HG02981 (cell line): Measurements from ENCODE around the gene BTBD1.
"Not testable (repeated sequence)": the region's sequence is repeated elsewhere in the genome, so short reads cannot be mapped to it uniquely, and the experiment has no call there.

Experiments used
- ATAC-seq: cut with Tn5 transposase; IDR thresholded peaks from one replicate; pipeline ENCODE4 v1.9.1; 2021; ENCODE audit warnings: mild to moderate bottlenecking, moderate library complexity; ENCODE audit not compliant: unreplicated experiment

BTBD1 gene

DNA sequence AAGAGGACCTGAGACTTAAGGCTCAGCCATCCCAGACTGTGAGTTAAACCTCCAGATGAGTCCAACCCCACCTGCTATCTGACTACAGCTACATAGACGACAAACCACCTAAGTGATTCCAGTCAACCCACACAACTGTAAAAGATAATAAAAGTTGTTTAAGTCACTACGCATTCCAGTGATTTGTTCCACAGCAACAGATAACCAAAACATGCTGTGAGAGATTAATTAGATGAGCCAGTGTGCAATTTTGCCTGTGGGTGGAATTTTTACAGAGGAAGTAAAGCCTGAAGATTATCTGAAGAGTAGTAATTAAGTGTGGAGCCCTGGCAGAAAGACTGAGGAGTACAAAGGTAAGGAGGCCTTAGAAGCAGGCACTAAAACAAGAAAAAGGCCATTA, 5.4 kb downstream of the BTBD1 start:
- ATAC-seq: no peak

DNA sequence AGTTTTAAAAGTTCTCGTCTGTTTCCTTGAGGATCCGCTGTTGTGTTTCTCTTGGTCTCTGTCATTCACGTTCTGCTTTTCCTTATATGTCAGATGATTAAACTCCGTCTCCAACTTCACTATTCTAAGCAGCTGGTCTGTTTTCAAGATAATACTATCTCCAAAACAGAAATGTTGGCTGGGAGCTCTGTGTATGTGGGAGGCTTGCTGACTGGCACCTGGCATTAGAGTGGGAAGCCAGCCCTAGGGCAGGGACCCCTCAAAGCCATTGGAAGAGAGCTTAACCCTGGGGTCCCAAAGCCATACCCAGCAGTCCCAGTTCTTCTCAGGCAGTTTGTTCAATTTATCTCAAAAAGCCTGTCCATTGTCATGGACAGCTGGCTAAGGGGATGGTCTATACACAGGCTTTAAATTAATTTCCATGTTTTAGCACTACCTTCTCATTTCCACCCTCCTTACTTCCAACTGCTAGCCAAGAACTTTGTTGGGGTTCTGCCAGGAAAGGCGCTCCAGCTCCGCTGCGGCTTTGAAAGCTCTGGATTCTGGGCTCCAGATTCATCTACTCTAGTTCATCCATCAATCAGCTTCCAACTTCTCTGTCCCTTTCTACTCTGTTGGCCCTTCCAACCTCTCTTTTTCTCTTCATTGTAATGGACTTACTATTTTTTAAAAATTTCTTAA, 9.2 kb downstream of the BTBD1 start:
- ATAC-seq: no peak

DNA sequence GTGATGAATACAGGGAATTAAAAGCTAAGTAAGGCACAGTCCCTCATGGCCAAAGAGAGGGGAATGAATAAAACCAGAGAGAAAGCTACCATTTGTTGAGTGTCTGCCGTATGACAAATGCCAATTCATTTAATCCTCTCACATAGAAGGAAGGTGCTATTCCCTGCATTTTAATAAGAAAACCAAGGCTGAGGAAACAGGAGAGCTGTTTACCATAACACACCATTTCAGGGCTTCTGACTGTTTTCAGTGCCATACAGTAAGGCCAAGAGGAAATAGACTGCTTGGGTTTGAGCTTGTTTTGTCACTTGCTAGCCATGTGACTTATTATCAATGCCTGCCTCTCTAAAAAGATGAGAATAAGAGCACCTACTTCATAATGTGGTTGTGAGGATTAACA, 10.1 kb downstream of the BTBD1 start:
- ATAC-seq: no peak

GRCh38 chr15:83053151-83053550, 13.9 kb downstream of the BTBD1 start:
- no peak for ATAC-seq

DNA sequence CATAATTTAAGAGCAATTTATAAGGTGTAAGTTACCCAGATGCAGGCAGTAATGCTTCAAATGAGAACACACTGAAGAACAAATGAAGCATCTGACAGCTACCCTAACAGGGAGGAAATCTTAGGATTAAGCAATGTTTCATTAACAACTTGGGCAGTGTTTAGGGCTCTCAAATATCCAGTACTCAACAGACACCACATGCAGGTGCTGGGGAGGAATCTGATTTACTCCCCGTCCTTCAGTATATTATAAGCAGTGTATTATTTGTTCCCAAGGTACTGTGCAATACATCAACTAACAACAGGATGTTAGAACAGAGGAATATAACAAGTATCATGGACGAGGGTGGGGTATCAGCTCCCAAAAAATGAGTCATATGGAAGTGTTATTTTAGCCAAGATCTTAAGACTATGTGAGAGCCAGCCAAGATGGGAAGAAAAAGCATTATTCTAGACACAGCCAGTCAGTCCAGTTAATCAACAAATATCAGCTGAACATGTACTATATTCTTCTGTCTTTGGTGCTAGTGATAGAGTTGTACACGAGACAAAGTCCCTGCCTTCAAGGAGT, 20.4 kb downstream of the BTBD1 start:
- no peak for ATAC-seq

GRCh38 chr15:83044156-83044555, 22.9 kb downstream of the BTBD1 start:
- no peak for ATAC-seq

DNA sequence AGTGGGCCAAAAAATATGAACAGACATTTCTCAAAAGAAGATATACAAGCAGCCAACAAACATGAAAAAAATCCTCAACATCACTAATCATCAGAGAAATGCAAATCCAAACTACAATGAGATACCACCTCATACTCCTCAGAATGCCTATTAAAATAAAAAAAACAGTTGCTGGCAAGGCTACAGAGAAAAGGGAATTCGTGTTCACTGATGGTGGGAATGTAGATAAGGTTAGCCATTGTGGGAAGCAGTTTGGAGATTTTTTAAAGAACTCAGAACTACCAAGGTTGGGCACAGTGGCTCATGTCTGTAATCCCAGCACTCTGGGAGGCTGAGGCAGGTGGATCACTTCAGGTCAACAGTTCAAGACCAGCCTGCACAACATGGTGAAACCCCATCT, 27.8 kb downstream of the BTBD1 start:
- ATAC-seq: no peak

DNA sequence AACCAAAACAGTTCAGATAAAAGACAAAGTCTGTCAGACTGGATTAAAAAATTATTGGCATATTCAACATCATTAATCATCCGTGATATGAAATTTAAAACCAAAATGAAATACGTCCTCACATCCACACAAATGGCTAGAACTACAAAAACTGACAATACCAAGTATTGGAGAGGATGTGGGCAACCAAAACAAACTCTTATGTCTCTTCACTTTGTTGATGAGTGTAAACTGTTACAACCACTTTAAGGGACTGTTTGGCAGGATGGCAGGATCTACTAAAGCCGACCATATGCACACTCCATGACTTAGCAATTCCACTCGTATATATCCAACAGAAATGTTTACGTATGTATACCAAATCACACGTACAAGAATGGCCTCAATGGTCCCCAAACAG, 30.8 kb downstream of the BTBD1 start:
- ATAC-seq: no peak

- not testable (repeated sequence) for ATAC-seq
These were observed 35.8 kb downstream of the BTBD1 start for GRCh38 chr15:83031234-83031633.

DNA sequence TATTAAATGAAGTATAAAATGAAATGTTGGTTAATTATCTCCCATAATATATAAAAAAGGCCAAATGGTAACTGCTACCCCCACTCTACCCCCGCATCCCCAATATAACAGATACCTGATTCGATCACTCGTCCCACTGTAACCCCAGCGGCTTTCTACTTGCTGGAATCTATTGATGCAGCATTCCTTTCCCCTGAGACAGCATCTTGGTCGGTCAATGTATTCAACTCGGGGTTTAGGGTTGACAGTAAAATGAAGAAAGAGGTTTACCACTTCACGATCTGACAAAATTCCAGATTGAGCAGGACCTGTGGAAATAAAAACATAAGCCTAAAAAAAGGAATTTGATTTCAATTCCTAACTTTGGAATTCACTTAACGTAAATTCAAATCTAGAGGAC, 37.0 kb downstream of the BTBD1 start:
- ATAC-seq: no peak

GRCh38 chr15:83018436-83018835, 48.6 kb downstream of the BTBD1 start:
- ATAC-seq: no peak

GRCh38 chr15:83016906-83017305, 50.1 kb downstream of the BTBD1 start:
- no peak for ATAC-seq

DNA sequence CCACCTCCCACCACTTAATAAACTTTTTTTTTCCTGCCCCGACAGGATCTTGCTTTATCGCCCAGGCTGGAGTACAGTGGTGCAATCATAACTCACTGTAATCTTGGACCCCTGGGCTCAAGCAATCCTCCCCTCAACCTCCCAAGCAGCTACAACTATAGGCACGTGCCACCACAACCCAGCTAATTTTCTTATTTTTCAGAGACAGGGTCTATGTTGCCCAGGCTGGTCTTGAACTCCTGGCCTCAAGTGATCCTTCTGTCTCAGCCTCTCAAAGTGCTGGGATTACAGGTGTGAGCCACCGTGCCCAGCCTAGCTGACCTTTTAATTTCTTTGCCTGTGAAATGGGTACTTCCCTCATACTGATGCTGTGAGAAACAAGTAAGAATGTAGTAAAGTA, 51.7 kb downstream of the BTBD1 start:
- ATAC-seq: no peak

GRCh38 chr15:83014205-83014653, 52.8 kb downstream of the BTBD1 start:
- no peak for ATAC-seq

GRCh38 chr15:83012636-83013035, 54.4 kb downstream of the BTBD1 start:
- no peak for ATAC-seq

DNA sequence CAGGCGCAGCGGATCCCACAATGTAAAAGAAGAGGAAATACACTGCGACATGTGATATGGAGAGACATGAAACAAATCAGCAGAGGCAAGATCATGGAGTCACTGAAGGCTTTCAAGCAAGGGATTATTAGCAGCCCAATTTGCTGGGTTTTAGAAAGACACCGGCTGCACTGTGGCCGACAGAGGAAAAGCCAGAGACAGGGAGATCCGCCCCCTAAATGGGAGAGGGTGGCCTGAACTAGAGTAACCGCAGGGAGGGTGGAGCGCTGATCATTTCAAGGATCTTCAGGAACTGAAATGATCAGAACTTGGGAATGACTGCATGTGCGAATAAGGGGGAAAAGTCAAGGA, 55.0 kb downstream of the BTBD1 start:
- no peak for ATAC-seq

- peak; percentile 82 for ATAC-seq
These were observed 55.6 kb downstream of the BTBD1 start, which contains the start of gene C15orf40 for GRCh38 chr15:83011271-83012075. Gene C15orf40, minus strand, starts transcription at chr15:83011639. Its CDS starts 32 bp downstream, at chr15:83011607.

- peak; percentile 66 for ATAC-seq
These were observed 56.3 kb downstream of the BTBD1 start for GRCh38 chr15:83010709-83011270.

GRCh38 chr15:83000672-83001031, 66.4 kb downstream of the BTBD1 start:
- not testable (repeated sequence) for ATAC-seq

- ATAC-seq: peak; percentile 77
These were observed 67.0 kb downstream of the BTBD1 start for GRCh38 chr15:82999905-83000671.

DNA sequence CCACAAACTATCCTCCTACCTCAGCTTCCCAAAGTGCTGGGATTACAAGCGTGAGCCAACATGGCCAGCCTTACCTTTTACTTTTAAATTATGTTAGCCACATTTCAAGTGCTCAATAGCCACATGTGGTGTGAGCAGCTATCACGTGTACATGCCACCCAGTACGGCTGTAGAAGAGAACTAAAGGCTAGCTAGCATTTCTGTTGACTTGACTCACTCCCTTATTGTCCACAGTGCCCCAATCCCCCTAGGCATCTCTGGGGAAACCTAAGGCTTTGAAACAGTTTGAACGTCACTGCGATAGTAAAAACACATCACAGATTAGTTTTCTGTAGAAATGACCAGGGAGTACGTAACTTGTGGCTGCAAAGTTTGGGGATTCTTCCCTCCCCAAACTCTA, 67.6 kb downstream of the BTBD1 start:
- no peak for ATAC-seq
